Testis (tissue), 3 donors: ENCODE results near the gene PRKAR1B. TPM values are rescaled to one million over a fixed set of nuclear protein-coding genes. Genes with fewer than 3 reads are reported as not detected.

Experiments
- DNase-seq: peaks from one replicate; pipeline ENCODE4 v3.0.0-alpha.2; 2019
- H3K27ac ChIP-seq, 2 donors: fragments of 200-600 bp; sonication (generic); one replicate each; pipeline ENCODE4 v1.5.1; 2019
- H3K27me3 ChIP-seq: fragments of 200-600 bp; sonication (generic); one replicate; pipeline ENCODE4 v1.5.1; 2019
- H3K36me3 ChIP-seq: fragments of 200-600 bp; sonication (generic); one replicate; pipeline ENCODE4 v1.5.1; 2017; ENCODE audit warnings: low read depth; ENCODE audit errors: missing control alignments
- H3K4me1 ChIP-seq: fragments of 200-600 bp; sonication (generic); one replicate; pipeline ENCODE4 v1.5.1; 2019
- H3K4me3 ChIP-seq, 2 donors: fragments of 200-600 bp; sonication (generic); one replicate each; pipeline ENCODE4 v1.5.1; 2017 to 2019
- H3K9me3 ChIP-seq: fragments of 200-600 bp; sonication (generic); one replicate; pipeline ENCODE4 v1.5.1; 2017
- POLR2A ChIP-seq: fragments of 450-650 bp; IDR thresholded peaks from one replicate; pipeline ENCODE4 v1.6.1; 2017; ENCODE audit warnings: antibody characterized with exemption, mild to moderate bottlenecking, moderate library complexity
- WGBS, 2 donors: methylation state at CpG; one replicate each; pipeline ENCODE4 v1.1.5; 2018; 5-methylcytosine and 5-hydroxymethylcytosine counted together
- intact Hi-C: fragments of 100-400 bp; cut with DNase I; formaldehyde crosslinking; loops from one replicate; pipeline ENCODE4 v1.15.1; 2023; ENCODE audit warnings: low total_unique reads
- polyA plus RNA-seq: library from polyadenylated mRNA; stranded (reverse); fragments of 350-450 nt; fragmentation: Illumina TruSeq; extraction: RNeasy Lipid Tissue Mini Kit (QIAGEN cat#74804); gene quantifications from one replicate; pipeline ENCODE4 v1.2.3, GENCODE V29; 2014; ENCODE audit warnings: low read depth, low replicate concordance; ENCODE audit not compliant: insufficient read depth
- total RNA-seq, 2 donors: library from RNA; depleted of rRNA; stranded (reverse); fragments of >200 nt; gene quantifications; one replicate each; pipeline ENCODE4 v1.2.3, GENCODE V29; 2016
- TF ChIP-seq, protein P1 (sequence below), 3 experiments: fragments of 450-650 bp in 2 of 3; fragments of 200-600 bp in 1 of 3; sonication (generic) in 1 of 3; IDR thresholded peaks; one replicate each; pipeline ENCODE4 v1.5.1; 2016 to 2019; ENCODE audit warnings: antibody characterized with exemption in 3 of 3, mild to moderate bottlenecking in 2 of 3, moderate library complexity in 1 of 3

Gene PRKAR1B
- total and polyA plus RNA-seq, 3 donors from 2014 or later: 27.8 to 35.7 (median 31.3) TPM

DNA sequence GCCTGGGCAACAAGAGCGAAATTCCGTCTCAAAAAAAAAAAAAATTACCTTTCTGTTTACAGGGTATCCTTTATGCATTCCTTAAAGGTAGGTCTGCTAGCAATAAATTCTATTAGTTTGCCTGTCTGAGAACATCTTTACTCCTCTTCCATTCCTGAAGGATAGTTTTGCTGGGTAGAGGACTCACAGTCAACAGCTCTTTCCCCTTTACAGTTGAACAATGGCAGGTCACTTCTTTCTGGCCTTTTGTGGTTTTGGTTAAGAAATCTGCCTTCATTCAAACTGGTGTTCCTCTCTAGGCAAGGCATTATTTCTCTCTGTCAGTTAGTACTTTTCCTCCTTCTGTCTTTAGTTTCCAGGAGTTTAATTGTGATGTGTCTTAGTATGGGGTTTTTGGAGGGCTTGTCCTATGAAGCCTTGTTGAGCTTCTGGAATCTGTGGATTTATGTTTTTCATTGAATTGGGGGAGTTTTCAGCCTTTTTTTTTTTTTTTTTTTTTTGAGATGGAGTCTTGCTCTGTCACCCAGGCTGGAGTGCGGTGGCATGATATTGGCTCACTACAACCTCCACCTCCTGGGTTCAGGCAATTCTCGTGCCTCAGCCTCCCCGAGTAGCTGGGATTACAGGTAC, 5.3 kb downstream of the PRKAR1B start:
- H3K27me3 ChIP-seq: no peaks in the 10 kb centered on the region
- no peak overlapping the region for H3K27ac ChIP-seq
- H3K9me3 ChIP-seq: no peaks in the 10 kb centered on the region
- DNase-seq: no peak
- H3K4me1 ChIP-seq: peaks cover 13% of the 10 kb centered on the region
- intact Hi-C loops: no loop called here
- WGBS, 2 donors: 95 to 100% methylated on average over 5 of the region's 5 CpGs
- H3K4me3 ChIP-seq: no peak overlapping the region
- TF ChIP-seq POLR2A: no peak
- TF ChIP-seq, protein P1, sequence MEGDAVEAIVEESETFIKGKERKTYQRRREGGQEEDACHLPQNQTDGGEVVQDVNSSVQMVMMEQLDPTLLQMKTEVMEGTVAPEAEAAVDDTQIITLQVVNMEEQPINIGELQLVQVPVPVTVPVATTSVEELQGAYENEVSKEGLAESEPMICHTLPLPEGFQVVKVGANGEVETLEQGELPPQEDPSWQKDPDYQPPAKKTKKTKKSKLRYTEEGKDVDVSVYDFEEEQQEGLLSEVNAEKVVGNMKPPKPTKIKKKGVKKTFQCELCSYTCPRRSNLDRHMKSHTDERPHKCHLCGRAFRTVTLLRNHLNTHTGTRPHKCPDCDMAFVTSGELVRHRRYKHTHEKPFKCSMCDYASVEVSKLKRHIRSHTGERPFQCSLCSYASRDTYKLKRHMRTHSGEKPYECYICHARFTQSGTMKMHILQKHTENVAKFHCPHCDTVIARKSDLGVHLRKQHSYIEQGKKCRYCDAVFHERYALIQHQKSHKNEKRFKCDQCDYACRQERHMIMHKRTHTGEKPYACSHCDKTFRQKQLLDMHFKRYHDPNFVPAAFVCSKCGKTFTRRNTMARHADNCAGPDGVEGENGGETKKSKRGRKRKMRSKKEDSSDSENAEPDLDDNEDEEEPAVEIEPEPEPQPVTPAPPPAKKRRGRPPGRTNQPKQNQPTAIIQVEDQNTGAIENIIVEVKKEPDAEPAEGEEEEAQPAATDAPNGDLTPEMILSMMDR (IDR thresholded peaks at IDR 0.05): no peak
- no peaks in the 10 kb centered on the region for H3K36me3 ChIP-seq

DNA sequence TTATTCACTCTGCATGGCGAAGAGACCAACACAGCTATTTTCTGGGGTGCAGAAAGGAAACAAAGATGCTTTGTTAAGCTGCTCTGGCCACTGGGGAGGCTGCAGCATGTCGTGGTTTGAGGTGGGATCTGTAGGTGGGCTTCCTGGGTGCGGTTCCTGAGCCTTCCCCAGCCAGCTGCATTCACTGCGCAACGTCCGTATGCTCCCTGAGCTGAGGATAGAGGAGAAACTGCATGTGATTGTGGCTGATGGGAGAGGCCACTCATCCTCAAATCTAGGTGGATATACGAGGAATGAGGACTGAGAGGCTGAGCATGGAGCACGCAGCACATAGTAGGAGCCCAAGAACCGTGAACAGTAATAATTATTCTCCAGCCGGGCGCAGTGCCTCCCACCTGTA, 10.4 kb downstream of the PRKAR1B start:
- Histone ChIP-seq H3K27ac (no peak overlapping the region), H3K4me3 (no peak overlapping the region), H3K36me3 (no peaks in the 10 kb centered on the region), H3K4me1 (peaks cover 2% of the 10 kb centered on the region), H3K9me3 (no peaks in the 10 kb centered on the region), H3K27me3 (no peaks in the 10 kb centered on the region)
- TF ChIP-seq POLR2A: no peak
- TF ChIP-seq, protein P1 (IDR thresholded peaks at IDR 0.05): no peak
- WGBS, 2 donors: 89 to 90% methylated on average over 11 of the region's 11 CpGs
- intact Hi-C loops: no loop called here
- no peak for DNase-seq

DNA sequence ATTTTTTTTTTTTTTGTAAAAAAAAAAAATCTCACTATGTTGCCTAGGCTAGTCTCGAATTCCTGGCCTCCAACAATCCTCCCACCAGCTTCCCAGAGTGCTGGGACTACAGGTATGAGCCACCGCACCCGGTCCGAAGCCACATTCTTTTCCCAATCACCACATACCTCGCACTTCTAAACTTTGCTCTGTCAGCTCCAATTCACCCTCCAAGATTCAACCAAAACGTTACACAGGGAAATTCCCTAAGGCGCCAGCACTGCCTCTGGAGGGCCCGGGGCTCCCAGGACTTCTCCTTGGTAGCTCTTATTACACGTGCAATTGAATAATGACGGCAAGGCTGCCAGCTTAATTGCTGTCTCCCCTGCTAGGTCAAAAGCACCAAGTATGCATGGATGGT, 10.9 kb downstream of the PRKAR1B start:
- Histone ChIP-seq H3K36me3 (no peaks in the 10 kb centered on the region), H3K27me3 (no peaks in the 10 kb centered on the region), H3K27ac (no peak overlapping the region), H3K4me3 (no peak overlapping the region), H3K9me3 (no peaks in the 10 kb centered on the region), H3K4me1 (peaks cover 5% of the 10 kb centered on the region)
- no peak for TF ChIP-seq POLR2A
- TF ChIP-seq, protein P1 (IDR thresholded peaks at IDR 0.05): no peak
- intact Hi-C loops: no loop called here
- WGBS, 2 donors: 73 to 75% methylated on average over 10 of the region's 10 CpGs
- no peak for DNase-seq

DNA sequence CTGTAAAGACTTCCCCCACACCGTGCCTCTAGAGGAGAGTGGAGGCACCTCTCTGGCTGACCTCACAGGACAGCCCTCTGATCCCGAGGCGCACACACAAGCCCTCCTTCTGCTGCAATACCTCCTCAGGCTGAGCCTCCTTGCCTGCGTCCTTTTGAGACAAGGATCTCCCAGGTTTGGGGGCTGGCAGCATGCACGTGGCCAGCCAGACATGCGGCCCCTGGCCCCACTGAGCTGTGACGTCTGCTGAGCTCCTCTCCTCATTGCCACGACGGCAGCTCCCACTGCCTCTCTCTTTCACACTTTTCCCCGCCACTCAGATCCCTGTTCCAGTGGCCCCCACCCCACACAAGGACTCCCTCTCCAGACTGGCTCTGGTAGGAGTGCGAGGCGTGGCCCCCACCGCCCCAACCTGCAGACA, 12.8 kb downstream of the PRKAR1B start:
- Histone ChIP-seq H3K27me3 (no peaks in the 10 kb centered on the region), H3K4me3 (no peak overlapping the region), H3K9me3 (no peaks in the 10 kb centered on the region), H3K36me3 (no peaks in the 10 kb centered on the region), H3K27ac (no peak overlapping the region), H3K4me1 (peaks cover 8% of the 10 kb centered on the region)
- DNase-seq: no peak
- TF ChIP-seq, protein P1 (IDR thresholded peaks at IDR 0.05): no peak
- no peak for TF ChIP-seq POLR2A
- 71 to 86% methylated on average over 12 to 13 of the region's 13 CpGs for WGBS, 2 donors
- intact Hi-C loops: no loop called here
